Caco-2 (cell line): ENCODE data around the gene DARS1. TPM values are rescaled to one million over a fixed set of nuclear protein-coding genes. Genes with fewer than 3 reads are reported as not detected.

ENCODE experiments used
- BruUV-seq: library from RNA; stranded (reverse); fragments of 400-500 nt; replicated peaks from 2 replicates; lab custom pipeline; 2021; lab: Mats Ljungman, UMichigan
- CTCF ChIA-PET: fragments of 300-600 bp; sonication (Branson Sonifier 250); formaldehyde crosslinking; loops from one replicate; lab custom pipeline; 2022; ENCODE audit warnings: antibody characterized with exemption; lab: Charles Lee
- POLR2A ChIA-PET: fragments of 300-600 bp; sonication (Branson Sonifier 250); formaldehyde crosslinking; loops from one replicate; lab custom pipeline; 2022; ENCODE audit warnings: antibody characterized with exemption; lab: Charles Lee
- DNase-seq, 2 experiments: peaks; one replicate each; pipeline versions ENCODE4 v3.0.0 to v3.0.0-alpha.2; 2020 to 2022
- H3K27me3 ChIP-seq: replicated peaks from 2 replicates; pipeline ENCODE4 v1.6.0; 2011; ENCODE audit warnings: low read length; ENCODE audit not compliant: control insufficient read depth, insufficient read depth
- H3K36me3 ChIP-seq: 2 replicates; pipeline ENCODE4 v1.5.1; 2011; ENCODE audit warnings: low read length; ENCODE audit not compliant: control insufficient read depth, insufficient read depth
- H3K4me1 ChIP-seq: fragments of 250-450 bp; sonication (Bioruptor Pico); 2 replicates; pipeline ENCODE4 v1.5.1; 2020; ENCODE audit warnings: mild to moderate bottlenecking
- H3K4me3 ChIP-seq: 2 replicates; pipeline ENCODE4 v1.5.1; 2011; ENCODE audit warnings: low read depth, mild to moderate bottlenecking, control low read depth, low read length
- H3K9me3 ChIP-seq: fragments of 250-450 bp; sonication (Bioruptor Pico); 2 replicates; pipeline ENCODE4 v1.5.1; 2020; ENCODE audit warnings: mild to moderate bottlenecking, moderate library complexity
- H3K27ac Mint-ChIP-seq: one replicate; pipeline ENCODE4 v1.8.0; 2022; ENCODE audit warnings: mixed read lengths; ENCODE audit not compliant: unreplicated experiment
- H3K27me3 Mint-ChIP-seq: one replicate; pipeline ENCODE4 v1.8.0; 2022; ENCODE audit warnings: mixed read lengths; ENCODE audit not compliant: insufficient read depth, unreplicated experiment
- H3K36me3 Mint-ChIP-seq: one replicate; pipeline ENCODE4 v1.8.0; 2022; ENCODE audit warnings: mild to moderate bottlenecking, mixed read lengths; ENCODE audit not compliant: insufficient read depth, unreplicated experiment
- H3K4me1 Mint-ChIP-seq: one replicate; pipeline ENCODE4 v1.8.0; 2022; ENCODE audit warnings: low read depth, mixed read lengths; ENCODE audit not compliant: unreplicated experiment
- H3K4me3 Mint-ChIP-seq: one replicate; pipeline ENCODE4 v1.8.0; 2022; ENCODE audit warnings: mild to moderate bottlenecking, moderate library complexity, mixed read lengths; ENCODE audit not compliant: unreplicated experiment
- H3K9me3 Mint-ChIP-seq: one replicate; pipeline ENCODE4 v1.8.0; 2022; ENCODE audit warnings: mixed read lengths; ENCODE audit not compliant: unreplicated experiment
- intact Hi-C: fragments of 100-400 bp; cut with micrococcal nuclease; formaldehyde crosslinking; loops from one replicate; pipeline ENCODE4 v1.10.0; 2022; ENCODE audit not compliant: unreplicated experiment
- total RNA-seq: library from RNA; stranded (reverse); gene quantifications from 2 replicates; pipeline ENCODE4 v1.2.3, GENCODE V29; 2022
- TF ChIP-seq, protein P1 (sequence below), 2 experiments: fragments of 200-600 bp in 1 of 2; IDR thresholded peaks; 1 replicate in 1 of 2; 2 replicates in 1 of 2; pipeline versions ENCODE4 v1.5.1 to v1.8.0; 2011 to 2022; ENCODE audit warnings: antibody characterized with exemption in 1 of 2, control low read depth in 1 of 2, inconsistent platforms in 1 of 2, low read depth in 1 of 2, low read length in 1 of 2, mild to moderate bottlenecking in 1 of 2, moderate library complexity in 1 of 2; ENCODE audit not compliant: insufficient read depth in 1 of 2, severe bottlenecking in 1 of 2, unreplicated experiment in 1 of 2

Gene DARS1
- total RNA-seq, 1 experiment from 2014 or later = 90.9 TPM

DNA sequence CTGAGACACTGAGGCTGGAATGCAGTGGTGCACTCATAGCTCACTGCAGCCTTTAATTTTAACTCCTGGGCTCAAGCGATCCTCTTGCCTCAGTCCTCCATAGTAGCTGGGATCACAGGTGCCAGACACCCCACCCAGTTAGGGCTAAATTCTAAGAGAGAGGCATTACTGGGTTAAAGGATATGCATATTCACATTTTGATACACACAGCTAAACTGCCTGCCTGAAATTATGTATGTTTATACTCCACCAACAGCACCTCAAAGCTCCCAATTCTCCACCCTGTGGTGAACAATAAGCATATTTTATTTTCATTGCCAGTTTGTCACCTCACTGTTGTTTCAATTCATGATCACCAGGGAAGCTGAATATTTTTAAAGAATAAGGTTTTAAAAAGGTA, 90.5 kb downstream of the DARS1 start:
- no TSS peak for BruUV-seq
- ChIA-PET CTCF (interaction anchor here (0.6 kb wide), 1 partner anchor 934 kb away, joined by 3 read pairs; no protein-coding TSS in a partner anchor), POLR2A (interaction anchor here (0.7 kb wide), 1 partner anchor 27 kb away, joined by 5 read pairs; no protein-coding TSS in a partner anchor)
- Histone ChIP-seq H3K9me3 (no peaks in the 10 kb centered on the region), H3K36me3 (no peaks in the 10 kb centered on the region), H3K4me3 (no peak overlapping the region), H3K27me3 (no peaks in the 10 kb centered on the region), H3K4me1 (no peaks in the 10 kb centered on the region)
- H3K4me1 Mint-ChIP-seq = no peaks in the 10 kb centered on the region
- no peak overlapping the region for H3K4me3 Mint-ChIP-seq
- TF ChIP-seq, protein P1, sequence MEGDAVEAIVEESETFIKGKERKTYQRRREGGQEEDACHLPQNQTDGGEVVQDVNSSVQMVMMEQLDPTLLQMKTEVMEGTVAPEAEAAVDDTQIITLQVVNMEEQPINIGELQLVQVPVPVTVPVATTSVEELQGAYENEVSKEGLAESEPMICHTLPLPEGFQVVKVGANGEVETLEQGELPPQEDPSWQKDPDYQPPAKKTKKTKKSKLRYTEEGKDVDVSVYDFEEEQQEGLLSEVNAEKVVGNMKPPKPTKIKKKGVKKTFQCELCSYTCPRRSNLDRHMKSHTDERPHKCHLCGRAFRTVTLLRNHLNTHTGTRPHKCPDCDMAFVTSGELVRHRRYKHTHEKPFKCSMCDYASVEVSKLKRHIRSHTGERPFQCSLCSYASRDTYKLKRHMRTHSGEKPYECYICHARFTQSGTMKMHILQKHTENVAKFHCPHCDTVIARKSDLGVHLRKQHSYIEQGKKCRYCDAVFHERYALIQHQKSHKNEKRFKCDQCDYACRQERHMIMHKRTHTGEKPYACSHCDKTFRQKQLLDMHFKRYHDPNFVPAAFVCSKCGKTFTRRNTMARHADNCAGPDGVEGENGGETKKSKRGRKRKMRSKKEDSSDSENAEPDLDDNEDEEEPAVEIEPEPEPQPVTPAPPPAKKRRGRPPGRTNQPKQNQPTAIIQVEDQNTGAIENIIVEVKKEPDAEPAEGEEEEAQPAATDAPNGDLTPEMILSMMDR (IDR thresholded peaks at IDR 0.05; ENCODE audit: insufficient read depth in 1 of 2, low read depth in 1 of 2, low read length in 1 of 2, severe bottlenecking in 1 of 2, unreplicated experiment in 1 of 2) = no peak
- intact Hi-C loops = no loop called here
- no peaks in the 10 kb centered on the region for H3K27me3 Mint-ChIP-seq
- DNase-seq = no peak
- no peaks in the 10 kb centered on the region for H3K9me3 Mint-ChIP-seq
- peaks cover 6% of the 10 kb centered on the region for H3K36me3 Mint-ChIP-seq
- no peak overlapping the region for H3K27ac Mint-ChIP-seq

DNA sequence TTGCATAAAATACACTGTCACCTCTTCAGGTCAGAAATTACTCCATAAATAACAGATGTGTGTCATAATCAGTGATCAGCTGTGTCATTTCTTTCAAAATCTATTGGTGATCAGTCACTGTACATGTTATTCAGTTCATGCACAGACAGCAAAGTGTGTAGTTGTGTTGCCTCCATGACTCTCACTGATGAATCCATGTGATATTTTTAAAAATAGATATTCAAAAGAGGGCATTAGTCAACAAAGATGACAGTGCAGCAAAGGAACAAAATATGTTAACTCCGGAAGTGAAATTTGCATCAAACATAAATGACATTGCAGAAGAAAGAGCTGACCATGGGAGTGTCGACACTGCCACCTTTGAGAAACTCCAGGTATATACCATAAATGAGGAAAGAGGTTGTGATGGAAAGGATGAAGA, 92.0 kb downstream of the DARS1 start:
- intact Hi-C loops = no loop called here
- no TSS peak for BruUV-seq
- H3K36me3 Mint-ChIP-seq = peaks cover under 1% of the 10 kb centered on the region
- no peaks in the 10 kb centered on the region for H3K4me1 ChIP-seq
- H3K27ac Mint-ChIP-seq = no peak overlapping the region
- H3K4me3 Mint-ChIP-seq = no peak overlapping the region
- H3K36me3 ChIP-seq = no peaks in the 10 kb centered on the region
- no peak overlapping the region for H3K4me3 ChIP-seq
- TF ChIP-seq, protein P1 (IDR thresholded peaks at IDR 0.05; ENCODE audit: insufficient read depth in 1 of 2, low read depth in 1 of 2, low read length in 1 of 2, severe bottlenecking in 1 of 2, unreplicated experiment in 1 of 2) = no peak
- H3K27me3 ChIP-seq = no peaks in the 10 kb centered on the region
- POLR2A ChIA-PET = interaction anchor here (0.5 kb wide), 1 partner anchor 69 kb away, joined by 3 read pairs; no protein-coding TSS in a partner anchor
- no peaks in the 10 kb centered on the region for H3K27me3 Mint-ChIP-seq
- H3K9me3 Mint-ChIP-seq = peaks cover 10% of the 10 kb centered on the region
- no peak for DNase-seq
- CTCF ChIA-PET = no interaction called here
- no peaks in the 10 kb centered on the region for H3K4me1 Mint-ChIP-seq
- H3K9me3 ChIP-seq = peaks cover 4% of the 10 kb centered on the region

DNA sequence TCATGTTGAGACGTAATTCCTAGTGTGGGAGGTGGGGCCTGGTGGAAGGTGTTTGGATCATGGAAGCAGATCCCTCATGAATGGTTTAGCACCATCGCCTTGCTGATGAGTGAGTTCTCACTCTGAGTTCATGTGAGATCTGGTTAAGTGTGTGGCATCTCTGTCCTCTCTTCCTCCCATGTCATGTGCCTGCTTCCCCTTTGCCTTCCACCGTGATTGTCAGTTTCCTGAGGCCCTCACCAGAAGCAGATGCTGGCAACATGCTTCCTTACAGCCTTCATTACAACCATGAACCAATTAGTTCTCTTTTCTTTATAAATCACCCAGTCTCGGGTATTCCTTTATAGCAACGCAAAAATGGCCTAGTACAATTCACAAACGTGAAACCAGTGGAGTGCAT, 94.6 kb downstream of the DARS1 start:
- no TSS peak for BruUV-seq
- H3K4me1 ChIP-seq = no peaks in the 10 kb centered on the region
- Mint-ChIP-seq H3K9me3 (peaks cover 10% of the 10 kb centered on the region), H3K4me3 (no peak overlapping the region), H3K4me1 (no peaks in the 10 kb centered on the region), H3K27ac (no peak overlapping the region), H3K27me3 (no peaks in the 10 kb centered on the region), H3K36me3 (no peaks in the 10 kb centered on the region)
- H3K27me3 ChIP-seq = no peaks in the 10 kb centered on the region
- no peak overlapping the region for H3K4me3 ChIP-seq
- H3K36me3 ChIP-seq = no peaks in the 10 kb centered on the region
- TF ChIP-seq, protein P1 (IDR thresholded peaks at IDR 0.05; ENCODE audit: insufficient read depth in 1 of 2, low read depth in 1 of 2, low read length in 1 of 2, severe bottlenecking in 1 of 2, unreplicated experiment in 1 of 2) = no peak
- ChIA-PET POLR2A (no interaction called here), CTCF (no interaction called here)
- intact Hi-C loops = no loop called here
- peaks cover 6% of the 10 kb centered on the region for H3K9me3 ChIP-seq
- no peak for DNase-seq
